ENCODE data around the gene DLK1. TPM values are rescaled to one million over a fixed set of nuclear protein-coding genes. Genes with fewer than 3 reads are reported as not detected.

The DLK1 gene
- total and polyA plus RNA-seq, 4 donors, result 0.05 to 9.9 (median 1.2) TPM; not detected in 1

DNA sequence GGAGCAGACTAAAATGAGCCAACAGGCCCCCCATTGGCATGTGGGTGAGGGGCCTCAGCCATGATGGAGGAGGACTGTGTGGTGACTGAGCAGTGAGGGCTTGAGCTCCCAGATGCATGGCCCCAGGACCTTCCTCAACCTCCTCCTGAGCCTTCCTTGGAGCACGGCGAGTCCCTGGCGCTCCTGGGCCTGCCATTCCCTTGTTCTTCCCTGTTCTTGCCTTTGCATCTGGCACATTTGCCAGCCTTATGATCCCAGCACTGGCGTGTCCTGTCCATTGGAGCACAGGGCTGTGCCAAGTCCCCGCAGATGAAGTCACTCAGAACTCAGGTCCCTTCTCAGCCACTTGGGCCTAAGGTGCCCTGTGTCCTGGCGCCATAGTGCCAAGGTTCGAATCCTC is 58.9 kb downstream of the DLK1 start:
- TF ChIP-seq CTCF (IDR thresholded peaks at IDR 0.05; ENCODE audit: control extremely low read depth, extremely low read depth), result no peak
- ATAC-seq (ENCODE audit: insufficient read depth, low FRiP score), result no peak
- no peak overlapping the region for H3K27ac ChIP-seq (ENCODE audit: low read depth in 1 of 2, low read length in 1 of 2)
- no peaks in the 10 kb centered on the region for H3K36me3 ChIP-seq (ENCODE audit: control insufficient read depth in 4 of 4, insufficient read depth in 4 of 4, low read length in 4 of 4)
- peaks cover 0 to 24% (median 4%) of the 10 kb centered on the region in 5 donors for H3K4me1 ChIP-seq (ENCODE audit: control insufficient read depth in 5 of 5, insufficient read depth in 5 of 5, low read length in 5 of 5)
- peak in 1 of 3 donors; percentile 10 for DNase-seq
- 94 to 97% methylated on average over 7 of the region's 7 CpGs for WGBS, 2 donors
- no peaks in the 10 kb centered on the region for H3K9me3 ChIP-seq (ENCODE audit: control insufficient read depth in 4 of 4, insufficient read depth in 3 of 4, low read length in 3 of 4)
- H3K9ac ChIP-seq (ENCODE audit: insufficient read depth in 1 of 2, low read length in 2 of 2), result no peak overlapping the region
- no peak overlapping the region for H3K4me3 ChIP-seq
- H3K27me3 ChIP-seq (ENCODE audit: control insufficient read depth in 3 of 3, insufficient read depth in 3 of 3, low read length in 2 of 3), result no peaks in the 10 kb centered on the region

GRCh38 chr14:100786131-100786530 is 59.4 kb downstream of the DLK1 start:
- Histone ChIP-seq H3K4me3 (no peak overlapping the region), H3K36me3 (ENCODE audit: control insufficient read depth in 4 of 4, insufficient read depth in 4 of 4, low read length in 4 of 4) (no peaks in the 10 kb centered on the region), H3K4me1 (ENCODE audit: control insufficient read depth in 5 of 5, insufficient read depth in 5 of 5, low read length in 5 of 5) (peaks cover 0 to 29% (median 4%) of the 10 kb centered on the region in 5 donors), H3K27me3 (ENCODE audit: control insufficient read depth in 3 of 3, insufficient read depth in 3 of 3, low read length in 2 of 3) (no peaks in the 10 kb centered on the region), H3K9me3 (ENCODE audit: control insufficient read depth in 4 of 4, insufficient read depth in 3 of 4, low read length in 3 of 4) (no peaks in the 10 kb centered on the region), H3K9ac (ENCODE audit: insufficient read depth in 1 of 2, low read length in 2 of 2) (no peak overlapping the region), H3K27ac (ENCODE audit: low read depth in 1 of 2, low read length in 1 of 2) (no peak overlapping the region)
- 53 to 80% methylated on average over 11 of the region's 11 CpGs for WGBS, 2 donors
- peak in 2 of 3 donors; percentile 7 to 15 for DNase-seq
- TF ChIP-seq CTCF (IDR thresholded peaks at IDR 0.05; ENCODE audit: control extremely low read depth, extremely low read depth), result no peak
- no peak for ATAC-seq (ENCODE audit: insufficient read depth, low FRiP score)

GRCh38 chr14:100786576-100787219 is 60.0 kb downstream of the DLK1 start:
- H3K9me3 ChIP-seq (ENCODE audit: control insufficient read depth in 4 of 4, insufficient read depth in 3 of 4, low read length in 3 of 4), result no peaks in the 10 kb centered on the region
- H3K4me1 ChIP-seq (ENCODE audit: control insufficient read depth in 5 of 5, insufficient read depth in 5 of 5, low read length in 5 of 5), result peaks cover 0 to 30% (median 4%) of the 10 kb centered on the region in 5 donors
- no peaks in the 10 kb centered on the region for H3K36me3 ChIP-seq (ENCODE audit: control insufficient read depth in 4 of 4, insufficient read depth in 4 of 4, low read length in 4 of 4)
- no peak overlapping the region for H3K4me3 ChIP-seq
- H3K27ac ChIP-seq (ENCODE audit: low read depth in 1 of 2, low read length in 1 of 2), result no peak overlapping the region
- no peak overlapping the region for H3K9ac ChIP-seq (ENCODE audit: insufficient read depth in 1 of 2, low read length in 2 of 2)
- no peak for ATAC-seq (ENCODE audit: insufficient read depth, low FRiP score)
- WGBS, 2 donors, result 78 to 84% methylated on average over 11 of the region's 11 CpGs
- H3K27me3 ChIP-seq (ENCODE audit: control insufficient read depth in 3 of 3, insufficient read depth in 3 of 3, low read length in 2 of 3), result no peaks in the 10 kb centered on the region
- TF ChIP-seq CTCF (IDR thresholded peaks at IDR 0.05; ENCODE audit: control extremely low read depth, extremely low read depth), result no peak
- DNase-seq, result peak in 2 of 3 donors; percentile 14 to 26

DNA sequence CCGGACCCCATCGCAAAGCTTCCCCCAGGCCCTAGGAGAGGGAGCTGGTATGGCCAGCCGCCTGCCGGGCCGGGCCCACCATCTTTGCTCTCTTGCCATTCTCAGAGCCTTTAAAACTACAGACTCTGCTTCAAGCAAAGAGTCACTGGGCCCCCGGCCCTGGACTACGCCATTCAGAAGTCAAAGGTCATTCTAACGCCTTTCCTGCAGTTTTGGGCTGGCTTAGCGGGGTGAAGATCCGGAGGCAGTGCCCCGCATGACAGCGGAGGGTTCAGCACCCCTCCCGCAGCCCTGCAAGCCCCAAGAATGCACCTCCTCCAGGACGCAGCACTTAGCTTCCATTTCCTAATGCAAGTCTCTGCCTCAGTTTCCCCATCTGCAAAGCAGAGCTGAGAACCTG is 61.0 kb downstream of the DLK1 start:
- Histone ChIP-seq H3K27ac (ENCODE audit: low read depth in 1 of 2, low read length in 1 of 2) (no peak overlapping the region), H3K9ac (ENCODE audit: insufficient read depth in 1 of 2, low read length in 2 of 2) (no peak overlapping the region), H3K4me3 (no peak overlapping the region), H3K9me3 (ENCODE audit: control insufficient read depth in 4 of 4, insufficient read depth in 3 of 4, low read length in 3 of 4) (no peaks in the 10 kb centered on the region), H3K36me3 (ENCODE audit: control insufficient read depth in 4 of 4, insufficient read depth in 4 of 4, low read length in 4 of 4) (no peaks in the 10 kb centered on the region), H3K27me3 (ENCODE audit: control insufficient read depth in 3 of 3, insufficient read depth in 3 of 3, low read length in 2 of 3) (no peaks in the 10 kb centered on the region), H3K4me1 (ENCODE audit: control insufficient read depth in 5 of 5, insufficient read depth in 5 of 5, low read length in 5 of 5) (peaks cover 0 to 30% (median 4%) of the 10 kb centered on the region in 5 donors)
- ATAC-seq (ENCODE audit: insufficient read depth, low FRiP score), result no peak
- 94 to 97% methylated on average over 14 of the region's 14 CpGs for WGBS, 2 donors
- no peak for DNase-seq
- TF ChIP-seq CTCF (IDR thresholded peaks at IDR 0.05; ENCODE audit: control extremely low read depth, extremely low read depth), result no peak

Data from lung (tissue), 12 donors.